ENCODE data around the gene SEL1L2. TPM values are rescaled to one million over a fixed set of nuclear protein-coding genes. Genes with fewer than 3 reads are reported as not detected.

SEL1L2 gene
- total RNA-seq, 1 donor from 2014 or later = not detected

GRCh38 chr20:13814672-13815071 lies 175.7 kb downstream of the SEL1L2 start:
- DNase-seq = no peak

DNA sequence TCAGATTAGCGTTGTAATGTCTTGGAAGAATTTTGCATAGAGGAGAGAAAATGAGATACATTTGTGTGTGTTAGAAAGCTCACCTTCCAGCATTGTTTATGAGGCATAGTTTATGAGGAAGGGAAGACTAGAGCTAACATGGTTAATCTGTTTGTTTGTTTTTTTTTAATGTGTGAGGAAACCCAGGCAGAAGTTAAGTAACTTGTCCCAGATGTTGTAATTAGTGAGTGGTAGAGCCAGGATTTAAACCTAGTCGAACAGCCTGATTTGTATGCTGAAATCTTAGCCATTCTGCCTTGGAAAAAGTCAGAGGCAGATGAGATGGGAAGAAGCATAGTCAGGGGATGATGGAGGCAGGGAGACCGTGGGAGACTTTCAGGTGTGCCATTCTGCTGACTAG lies 176.5 kb downstream of the SEL1L2 start:
- no peak for DNase-seq

- no peak for DNase-seq
These were observed 180.0 kb downstream of the SEL1L2 start for GRCh38 chr20:13810446-13810845.

GRCh38 chr20:13809855-13810254 lies 180.6 kb downstream of the SEL1L2 start:
- no peak for DNase-seq

DNA sequence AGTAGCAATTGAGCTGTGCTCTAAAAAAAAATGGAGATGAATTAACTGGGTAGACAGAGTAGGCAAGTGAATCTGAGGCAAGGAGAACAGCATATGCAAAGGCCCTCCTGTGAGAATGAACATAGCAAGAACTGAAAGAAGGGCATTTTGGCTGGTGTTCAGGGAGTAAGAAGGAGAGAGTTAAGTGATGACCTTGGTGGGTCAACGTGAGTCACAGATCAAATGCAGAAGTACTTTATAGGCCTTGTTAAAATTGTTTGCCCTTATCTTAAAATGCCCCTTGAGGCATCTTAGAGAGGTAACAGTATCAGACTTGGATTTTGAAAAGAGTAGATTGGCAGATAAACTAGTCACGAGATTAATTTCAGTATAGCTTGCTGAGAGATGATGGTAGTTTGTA lies 181.0 kb downstream of the SEL1L2 start:
- DNase-seq = no peak

- peak; percentile 36 for DNase-seq
These were observed 189.7 kb downstream of the SEL1L2 start for GRCh38 chr20:13800728-13801134.

- DNase-seq = no peak
These were observed 190.4 kb downstream of the SEL1L2 start for GRCh38 chr20:13799974-13800373.

Small RNA genes within 50 kb of the gene (small RNA-seq; reads per million reads assigned to genes)
- not detected for gene RNU6-278P (ENCODE audit: low replicate concordance)
- gene RPS3P1 (ENCODE audit: low replicate concordance) = not detected

Other genes with a start within 250 kb of the SEL1L2 start
- 17.9 TPM for gene ESF1, start 205.7 kb downstream of the SEL1L2 start, total RNA-seq
- 20.7 TPM for gene NDUFAF5, start 205.6 kb downstream of the SEL1L2 start, total RNA-seq
- 17.6 TPM for gene MACROD2, start 4.9 kb upstream of the SEL1L2 start, total RNA-seq